Body of pancreas (tissue), 4 donors: ENCODE results near the gene OR1M1.

Source experiments
- CTCF ChIP-seq, 7 experiments: fragments of 450-650 bp in 4 of 7; fragments of 200-600 bp in 3 of 7; sonication (generic) in 3 of 7; IDR thresholded peaks; one replicate each; pipeline ENCODE4 v1.5.1; 2016 to 2019; ENCODE audit warnings: antibody characterized with exemption in 7 of 7
- POLR2A ChIP-seq, 3 donors: fragments of 450-650 bp; IDR thresholded peaks; one replicate each; pipeline ENCODE4 v1.6.1; 2016; ENCODE audit warnings: antibody characterized with exemption in 3 of 3, mild to moderate bottlenecking in 2 of 3

- TF ChIP-seq CTCF (IDR thresholded peaks at IDR 0.05): no peak
- no peak for TF ChIP-seq POLR2A (IDR thresholded peaks at IDR 0.05)
Observed at GRCh38 chr19:9139609-9140158, 52.8 kb downstream of the OR1M1 start.
